Endothelial cell of umbilical vein (primary cell): ENCODE results near the gene MACROD2. TPM values are rescaled to one million over a fixed set of nuclear protein-coding genes. Genes with fewer than 3 reads are reported as not detected.

Experiments
- BruUV-seq: library from RNA; stranded (reverse); fragments of 400-500 nt; replicated peaks from 2 replicates; lab custom pipeline; 2021; lab: Mats Ljungman, UMichigan
- CTCF ChIA-PET: fragments of 300-600, 350-600 bp; sonication (Branson Sonifier 250); formaldehyde crosslinking; loops from one replicate; lab custom pipeline; 2021; ENCODE audit warnings: antibody characterized with exemption, inconsistent platforms; lab: Charles Lee
- POLR2A ChIA-PET: fragments of 300-600, 350-600 bp; sonication (Branson Sonifier 250); formaldehyde crosslinking; loops from one replicate; lab custom pipeline; 2021; ENCODE audit warnings: antibody characterized with exemption, inconsistent platforms; lab: Charles Lee
- DNase-seq: peaks from one replicate; pipeline ENCODE4 v3.0.0-alpha.2; 2011; ENCODE audit warnings: low read depth, low spot score
- FAIRE-seq: peaks from 2 replicates; lab custom pipeline; 2011; peaks lifted over from hg19 to GRCh38; lab: Jason Lieb, UNC
- H2AFZ ChIP-seq: 2 replicates; pipeline ENCODE4 v1.6.0; 2012; ENCODE audit warnings: low read depth, low read length, control low read depth, inconsistent platforms
- H3K27ac ChIP-seq: 2 replicates; pipeline ENCODE4 v1.5.1; 2011; ENCODE audit warnings: low read depth, mild to moderate bottlenecking, control low read depth, low read length, moderate library complexity; ENCODE audit not compliant: insufficient read depth
- H3K27me3 ChIP-seq, 2 experiments: 2 replicates each; pipeline versions ENCODE4 v1.6.0 to v1.6.1; 2011; ENCODE audit warnings: low read length in 2 of 2, mixed read lengths in 1 of 2; ENCODE audit not compliant: control insufficient read depth in 2 of 2, insufficient read depth in 2 of 2
- H3K36me3 ChIP-seq, 2 experiments: 2 replicates in 1 of 2; 3 replicates in 1 of 2; pipeline ENCODE4 v1.5.1; 2011; ENCODE audit warnings: low read length in 2 of 2, mild to moderate bottlenecking in 1 of 2, moderate library complexity in 1 of 2; ENCODE audit not compliant: control insufficient read depth in 2 of 2, insufficient read depth in 2 of 2; ENCODE audit errors: extremely low read depth in 1 of 2
- H3K4me1 ChIP-seq: 3 replicates; pipeline ENCODE4 v1.5.1; 2011; ENCODE audit warnings: mild to moderate bottlenecking, low read length; ENCODE audit not compliant: control insufficient read depth, insufficient read depth; ENCODE audit errors: extremely low read depth
- H3K4me2 ChIP-seq: 2 replicates; pipeline ENCODE4 v1.6.1; 2011; ENCODE audit warnings: low read length, control low read depth, mixed read lengths; ENCODE audit not compliant: insufficient read depth
- H3K4me3 ChIP-seq, 3 experiments: fragments of 200-600 bp in 1 of 3; sonication (generic), shearing (Covaris generic) in 1 of 3; replicated peaks in 1 of 3; 2 replicates each; pipeline ENCODE4 v1.5.1; 2011 to 2016; ENCODE audit warnings: control low read depth in 3 of 3, low read length in 3 of 3, mild to moderate bottlenecking in 2 of 3, inconsistent platforms in 1 of 3, low read depth in 1 of 3, moderate library complexity in 1 of 3; ENCODE audit not compliant: insufficient read depth in 1 of 3
- H3K79me2 ChIP-seq: 2 replicates; pipeline ENCODE4 v1.6.0; 2012; ENCODE audit warnings: low read length, inconsistent platforms; ENCODE audit not compliant: control insufficient read depth, insufficient read depth
- H3K9ac ChIP-seq: replicated peaks from 2 replicates; pipeline ENCODE3; 2011; ENCODE audit warnings: low read length, control low read depth; ENCODE audit not compliant: insufficient read depth; ENCODE audit errors: extremely low read depth
- H3K9me1 ChIP-seq: replicated peaks from 3 replicates; pipeline ENCODE4 v1.6.0; 2011; ENCODE audit warnings: mild to moderate bottlenecking, low read length; ENCODE audit not compliant: control insufficient read depth, insufficient read depth; ENCODE audit errors: extremely low read depth
- H3K9me3 ChIP-seq: replicated peaks from 2 replicates; pipeline ENCODE4 v1.5.1; 2012; ENCODE audit warnings: low read length, inconsistent platforms; ENCODE audit not compliant: control insufficient read depth, insufficient read depth
- H4K20me1 ChIP-seq: replicated peaks from 2 replicates; pipeline ENCODE3; 2011; ENCODE audit warnings: mild to moderate bottlenecking, low read length; ENCODE audit not compliant: control insufficient read depth, insufficient read depth; ENCODE audit errors: extremely low read depth
- EZH2 ChIP-seq: IDR thresholded peaks from 2 replicates; pipeline ENCODE4 v1.6.1; 2012; ENCODE audit warnings: borderline replicate concordance, low read depth, mild to moderate bottlenecking, moderate library complexity, low read length, inconsistent platforms; ENCODE audit not compliant: severe bottlenecking
- FOS ChIP-seq: IDR thresholded peaks from 2 replicates; pipeline ENCODE4 v1.6.1; 2011; ENCODE audit warnings: mild to moderate bottlenecking, low read length, moderate library complexity, borderline replicate concordance; ENCODE audit not compliant: insufficient read depth
- GATA2 ChIP-seq: IDR thresholded peaks from 2 replicates; pipeline ENCODE4 v1.7.0; 2011; ENCODE audit warnings: low read depth, mild to moderate bottlenecking, moderate library complexity, mixed read lengths, low read length; ENCODE audit not compliant: insufficient read length, insufficient read depth
- JUN ChIP-seq: IDR thresholded peaks from 2 replicates; pipeline ENCODE4 v1.6.1; 2011; ENCODE audit warnings: borderline replicate concordance, low read depth; ENCODE audit not compliant: insufficient read length, insufficient read depth
- MYC ChIP-seq: IDR thresholded peaks from one replicate; pipeline ENCODE4 v1.6.1; 2011; ENCODE audit warnings: mild to moderate bottlenecking, low read depth, low read length
- POLR2A ChIP-seq: IDR thresholded peaks from 2 replicates; pipeline ENCODE4 v1.6.1; 2012; ENCODE audit warnings: low read depth, mild to moderate bottlenecking, control low read depth, low read length
- POLR2AphosphoS5 ChIP-seq: IDR thresholded peaks from 2 replicates; pipeline ENCODE4 v1.6.1; 2012; ENCODE audit warnings: low read depth, mild to moderate bottlenecking, control low read depth, low read length, moderate library complexity; ENCODE audit not compliant: insufficient read depth
- dilution Hi-C: fragments of 300-500 bp; cut with MboI; formaldehyde crosslinking; loops from one replicate; pipeline ENCODE4 v1.15.0; 2019; ENCODE audit warnings: low sequenced_read_pairs; ENCODE audit not compliant: extremely low pct_ligation_motif_present
- intact Hi-C: fragments of 100-400 bp; cut with micrococcal nuclease; formaldehyde crosslinking; loops from one replicate; pipeline ENCODE4 v1.10.0; 2022
- polyA plus RNA-seq, 4 experiments: library from polyadenylated mRNA; depleted of rRNA in 3 of 4; stranded (reverse) in 3 of 4; unstranded in 1 of 4; fragments of >200 nt; gene quantifications; 2 replicates each; pipeline versions ENCODE4 v1.2.1 to v1.2.3, GENCODE V29; 2011 to 2012; ENCODE audit warnings: missing spikeins in 1 of 4
- total RNA-seq: library from RNA; stranded (reverse); gene quantifications from 2 replicates; pipeline ENCODE4 v1.2.3, GENCODE V29; 2021
- TF ChIP-seq, protein P1 (sequence below): IDR thresholded peaks from 2 replicates; pipeline ENCODE4 v1.6.1; 2011; ENCODE audit not compliant: insufficient read depth, insufficient read length
- TF ChIP-seq, protein P2 (sequence below), 2 donors: IDR thresholded peaks; 1 replicate in 1 of 2; 2 replicates in 1 of 2; pipeline ENCODE4 v1.5.1; 2011; ENCODE audit warnings: low read length in 2 of 2, mild to moderate bottlenecking in 2 of 2, moderate library complexity in 2 of 2, control low read depth in 1 of 2, inconsistent platforms in 1 of 2, low read depth in 1 of 2; ENCODE audit not compliant: insufficient read depth in 1 of 2; ENCODE audit errors: extremely low read depth in 1 of 2

The MACROD2 gene
- total and polyA plus RNA-seq, 2 donors (not counting 3 experiments of a cell fraction or from before 2014, with no cell fraction given) = 0.11 to 0.73 TPM

GRCh38 chr20:14234666-14235295 is 239.5 kb downstream of the MACROD2 start:
- no peak for FAIRE-seq

More at GRCh38 chr20:14234666-14235295, 239.5 kb downstream of the MACROD2 start:
- DNase-seq = no peak
- TF ChIP-seq, protein P1, sequence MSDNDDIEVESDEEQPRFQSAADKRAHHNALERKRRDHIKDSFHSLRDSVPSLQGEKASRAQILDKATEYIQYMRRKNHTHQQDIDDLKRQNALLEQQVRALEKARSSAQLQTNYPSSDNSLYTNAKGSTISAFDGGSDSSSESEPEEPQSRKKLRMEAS = no peak
- TF ChIP-seq POLR2AphosphoS5 = no peak
- no peak for TF ChIP-seq FOS
- TF ChIP-seq GATA2 = no peak
- no peak for TF ChIP-seq EZH2
- no peak for TF ChIP-seq MYC
- TF ChIP-seq POLR2A = no peak
- TF ChIP-seq, protein P2, sequence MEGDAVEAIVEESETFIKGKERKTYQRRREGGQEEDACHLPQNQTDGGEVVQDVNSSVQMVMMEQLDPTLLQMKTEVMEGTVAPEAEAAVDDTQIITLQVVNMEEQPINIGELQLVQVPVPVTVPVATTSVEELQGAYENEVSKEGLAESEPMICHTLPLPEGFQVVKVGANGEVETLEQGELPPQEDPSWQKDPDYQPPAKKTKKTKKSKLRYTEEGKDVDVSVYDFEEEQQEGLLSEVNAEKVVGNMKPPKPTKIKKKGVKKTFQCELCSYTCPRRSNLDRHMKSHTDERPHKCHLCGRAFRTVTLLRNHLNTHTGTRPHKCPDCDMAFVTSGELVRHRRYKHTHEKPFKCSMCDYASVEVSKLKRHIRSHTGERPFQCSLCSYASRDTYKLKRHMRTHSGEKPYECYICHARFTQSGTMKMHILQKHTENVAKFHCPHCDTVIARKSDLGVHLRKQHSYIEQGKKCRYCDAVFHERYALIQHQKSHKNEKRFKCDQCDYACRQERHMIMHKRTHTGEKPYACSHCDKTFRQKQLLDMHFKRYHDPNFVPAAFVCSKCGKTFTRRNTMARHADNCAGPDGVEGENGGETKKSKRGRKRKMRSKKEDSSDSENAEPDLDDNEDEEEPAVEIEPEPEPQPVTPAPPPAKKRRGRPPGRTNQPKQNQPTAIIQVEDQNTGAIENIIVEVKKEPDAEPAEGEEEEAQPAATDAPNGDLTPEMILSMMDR (IDR thresholded peaks at IDR 0.05; ENCODE audit: extremely low read depth in 1 of 2, insufficient read depth in 1 of 2, low read depth in 1 of 2, low read length in 2 of 2) = no peak
- no peak for TF ChIP-seq JUN
- Histone ChIP-seq H3K36me3 (no peaks in the 10 kb centered on the region), H2AFZ (no peak overlapping the region), H4K20me1 (no peaks in the 10 kb centered on the region), H3K9me3 (no peaks in the 10 kb centered on the region), H3K4me3 (no peak overlapping the region), H3K4me2 (no peak overlapping the region), H3K27me3 (no peaks in the 10 kb centered on the region), H3K9ac (no peak overlapping the region), H3K4me1 (no peaks in the 10 kb centered on the region), H3K9me1 (no peaks in the 10 kb centered on the region), H3K79me2 (no peaks in the 10 kb centered on the region), H3K27ac (no peak overlapping the region)
- dilution Hi-C loops = no loop called here
- intact Hi-C loops = no loop called here
- ChIA-PET POLR2A (no interaction called here), CTCF (no interaction called here)
- no TSS peak for BruUV-seq
